ENCODE measurements around the gene FASTKD1.
"Not testable (repeated sequence)": the region's sequence is repeated elsewhere in the genome, so short reads cannot be mapped to it uniquely, and the experiment has no call there.

Gene FASTKD1

GRCh38 chr2:169570752-169571151 lies 2.9 kb downstream of the FASTKD1 start:
- DNase-seq, result not testable (repeated sequence)

GRCh38 chr2:169569948-169570347 lies 3.7 kb downstream of the FASTKD1 start:
- no peak for DNase-seq

GRCh38 chr2:169565686-169566085 lies 8.0 kb downstream of the FASTKD1 start:
- DNase-seq, result no peak

GRCh38 chr2:169562519-169562918 lies 11.1 kb downstream of the FASTKD1 start:
- DNase-seq, result no peak

- not testable (repeated sequence) for DNase-seq
These were observed 11.6 kb downstream of the FASTKD1 start for GRCh38 chr2:169562084-169562483.

- DNase-seq, result no peak
These were observed 12.3 kb downstream of the FASTKD1 start for GRCh38 chr2:169561364-169561763.

GRCh38 chr2:169546756-169547155 lies 26.9 kb downstream of the FASTKD1 start:
- no peak for DNase-seq

- DNase-seq, result no peak
These were observed 31.2 kb downstream of the FASTKD1 start for GRCh38 chr2:169542433-169542832.

GRCh38 chr2:169540146-169540545 lies 33.5 kb downstream of the FASTKD1 start:
- no peak for DNase-seq

- not testable (repeated sequence) for DNase-seq
These were observed 34.2 kb downstream of the FASTKD1 start for GRCh38 chr2:169539460-169539859.

- peak; percentile 51 for DNase-seq
These were observed 45.4 kb downstream of the FASTKD1 start for GRCh38 chr2:169528271-169528701.

GRCh38 chr2:169526451-169526850 lies 47.2 kb downstream of the FASTKD1 start:
- DNase-seq, result no peak

GRCh38 chr2:169525434-169525833 lies 48.2 kb downstream of the FASTKD1 start:
- no peak for DNase-seq

GRCh38 chr2:169523681-169524080 lies 50.0 kb downstream of the FASTKD1 start:
- no peak for DNase-seq

GRCh38 chr2:169520896-169521295 lies 52.8 kb downstream of the FASTKD1 start:
- DNase-seq, result no peak

GRCh38 chr2:169516488-169516995 lies 57.1 kb downstream of the FASTKD1 start:
- not testable (repeated sequence) for DNase-seq

GRCh38 chr2:169514758-169515157 lies 58.9 kb downstream of the FASTKD1 start:
- DNase-seq, result not testable (repeated sequence)

- no peak for DNase-seq
These were observed 59.7 kb downstream of the FASTKD1 start for GRCh38 chr2:169513926-169514325.

- no peak for DNase-seq
These were observed 60.6 kb downstream of the FASTKD1 start for GRCh38 chr2:169513094-169513493.

GRCh38 chr2:169512525-169512924 lies 61.1 kb downstream of the FASTKD1 start:
- DNase-seq, result no peak

GRCh38 chr2:169511818-169512217 lies 61.8 kb downstream of the FASTKD1 start:
- DNase-seq, result no peak

GRCh38 chr2:169510496-169510895 lies 63.2 kb downstream of the FASTKD1 start:
- no peak for DNase-seq

- DNase-seq, result no peak
These were observed 63.7 kb downstream of the FASTKD1 start for GRCh38 chr2:169509955-169510354.

- DNase-seq, result no peak
These were observed 64.3 kb downstream of the FASTKD1 start, which contains the start of gene KLHL41 for GRCh38 chr2:169509298-169509885. Gene KLHL41, plus strand, starts transcription at chr2:169509702. Its CDS starts 77 bp downstream, at chr2:169509779.

GRCh38 chr2:169507698-169508097 lies 66.0 kb downstream of the FASTKD1 start:
- DNase-seq, result no peak

Data from central memory CD4-positive, alpha-beta T cell (primary cell).